HUDEP-2 (cell line): ENCODE results near the gene HCN1.
"Not testable (repeated sequence)": the region's sequence is repeated elsewhere in the genome, so short reads cannot be mapped to it uniquely, and the experiment has no call there.

Source experiments
- DNase-seq, 76 experiments: peaks; one replicate each; lab custom pipeline; 2025; ENCODE audit not compliant: unreplicated experiment in 76 of 76; lab: John Stamatoyannopoulos, UW

HCN1 gene

GRCh38 chr5:45622365-45622764 lies 73.8 kb downstream of the HCN1 start:
- no peak for DNase-seq

- DNase-seq = no peak
Observed at GRCh38 chr5:45617859-45618416, 78.2 kb downstream of the HCN1 start.

- DNase-seq = no peak
Observed at GRCh38 chr5:45609661-45610060, 86.5 kb downstream of the HCN1 start.

- no peak for DNase-seq
Observed at GRCh38 chr5:45604092-45604491, 92.1 kb downstream of the HCN1 start.

- no peak for DNase-seq
Observed at GRCh38 chr5:45601424-45601823, 94.8 kb downstream of the HCN1 start.

- no peak for DNase-seq
Observed at GRCh38 chr5:45596320-45596719, 99.9 kb downstream of the HCN1 start.

- DNase-seq = not testable (repeated sequence)
Observed at GRCh38 chr5:45586001-45586400, 110.2 kb downstream of the HCN1 start.

GRCh38 chr5:45578270-45578669 lies 117.9 kb downstream of the HCN1 start:
- no peak for DNase-seq

- no peak for DNase-seq
Observed at GRCh38 chr5:45568813-45569212, 127.4 kb downstream of the HCN1 start.

- no peak for DNase-seq
Observed at GRCh38 chr5:45542421-45542820, 153.8 kb downstream of the HCN1 start.

GRCh38 chr5:45533663-45534062 lies 162.5 kb downstream of the HCN1 start:
- no peak for DNase-seq

- no peak for DNase-seq
Observed at GRCh38 chr5:45532826-45533624, 163.2 kb downstream of the HCN1 start.

- peak in 4 of 76 experiments; percentile 0 to 1 (median 0) for DNase-seq
Observed at GRCh38 chr5:45521067-45521466, 175.1 kb downstream of the HCN1 start.

- no peak for DNase-seq
Observed at GRCh38 chr5:45512521-45512920, 183.7 kb downstream of the HCN1 start.

GRCh38 chr5:45509371-45509770 lies 186.8 kb downstream of the HCN1 start:
- no peak for DNase-seq

- DNase-seq = no peak
Observed at GRCh38 chr5:45508135-45508534, 188.0 kb downstream of the HCN1 start.

- DNase-seq = no peak
Observed at GRCh38 chr5:45507178-45507577, 189.0 kb downstream of the HCN1 start.

GRCh38 chr5:45499006-45499405 lies 197.2 kb downstream of the HCN1 start:
- not testable (repeated sequence) for DNase-seq

- no peak for DNase-seq
Observed at GRCh38 chr5:45491368-45491767, 204.8 kb downstream of the HCN1 start.

GRCh38 chr5:45484781-45485180 lies 211.4 kb downstream of the HCN1 start:
- no peak for DNase-seq

GRCh38 chr5:45454114-45454513 lies 242.1 kb downstream of the HCN1 start:
- DNase-seq = no peak

GRCh38 chr5:45444856-45445255 lies 251.3 kb downstream of the HCN1 start:
- not testable (repeated sequence) for DNase-seq
